ENCODE measurements around the gene CCDC154. TPM values are rescaled to one million over a fixed set of nuclear protein-coding genes. Genes with fewer than 3 reads are reported as not detected.
A peak's percentile ranks its signal among the peaks of the same experiment; 100 is the strongest.

CCDC154 gene
- total and polyA plus RNA-seq, 8 donors: 0.59 to 7.8 (median 2.1) TPM

DNA sequence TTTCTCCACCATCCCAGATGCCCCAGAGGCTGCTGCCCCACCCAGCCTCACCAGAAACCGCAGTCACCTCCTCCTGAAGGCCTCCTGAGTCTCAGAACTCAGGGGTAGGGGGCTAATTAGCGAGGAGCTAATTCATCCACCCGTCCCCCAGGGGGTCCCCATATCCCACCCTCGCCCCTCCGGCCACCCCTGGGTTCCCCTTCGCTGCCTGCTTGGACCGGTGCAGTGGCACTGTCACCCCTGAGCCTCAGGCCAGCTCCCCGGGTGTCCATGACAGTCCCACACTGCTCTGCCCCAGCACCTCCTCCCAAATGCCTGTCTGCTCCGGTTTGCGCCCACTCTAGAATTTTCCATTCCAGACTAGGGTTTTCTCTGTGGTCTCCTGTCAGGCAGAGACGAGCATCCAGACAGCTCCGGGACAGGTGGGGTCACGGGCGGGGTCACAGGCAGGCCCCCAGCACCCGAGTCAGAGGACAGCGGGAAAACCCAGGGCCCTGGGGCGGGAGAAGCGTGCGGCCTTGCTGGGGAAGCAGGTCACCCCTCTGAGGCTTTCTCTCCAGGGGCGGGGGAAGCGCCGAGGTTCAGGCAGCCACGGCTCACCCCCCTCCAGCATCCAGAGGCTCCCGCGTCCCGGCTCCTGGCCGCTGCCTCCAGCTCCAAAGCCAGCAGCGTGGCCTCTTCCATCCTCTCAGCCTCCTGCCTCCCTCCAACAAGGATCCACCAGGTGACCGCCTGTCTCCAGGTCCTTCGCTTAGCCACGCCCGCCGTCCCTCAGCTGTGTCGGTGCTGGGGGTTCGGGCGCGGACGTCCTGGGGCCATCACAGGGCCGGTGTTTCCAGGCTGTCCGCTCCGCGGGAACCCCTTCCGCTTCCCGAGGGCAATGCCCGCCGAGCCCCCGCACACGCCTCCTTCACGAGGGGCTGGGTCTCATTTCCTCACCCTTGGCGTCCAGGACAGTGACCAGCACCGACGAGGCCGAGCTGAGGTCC lies 16.6 kb downstream of the CCDC154 start:
- 83 to 87% methylated on average over 49 to 53 of the region's 53 CpGs for WGBS, 2 donors
- no peak for ATAC-seq
- H3K27me3 ChIP-seq: no peaks in the 10 kb centered on the region
- no peaks in the 10 kb centered on the region for H3K9me3 ChIP-seq
- DNase-seq: peak in 2 of 6 donors; percentile 52 to 61
- no peak for TF ChIP-seq CTCF (IDR thresholded peaks at IDR 0.05)
- no peak overlapping the region for H3K4me3 ChIP-seq
- intact Hi-C loops (cut with DNase I): no loop called here
- no peak overlapping the region for H3K27ac ChIP-seq
- no peaks in the 10 kb centered on the region for H3K36me3 ChIP-seq
- FAIRE-seq: no peak
- H3K4me1 ChIP-seq: no peaks in the 10 kb centered on the region

DNA sequence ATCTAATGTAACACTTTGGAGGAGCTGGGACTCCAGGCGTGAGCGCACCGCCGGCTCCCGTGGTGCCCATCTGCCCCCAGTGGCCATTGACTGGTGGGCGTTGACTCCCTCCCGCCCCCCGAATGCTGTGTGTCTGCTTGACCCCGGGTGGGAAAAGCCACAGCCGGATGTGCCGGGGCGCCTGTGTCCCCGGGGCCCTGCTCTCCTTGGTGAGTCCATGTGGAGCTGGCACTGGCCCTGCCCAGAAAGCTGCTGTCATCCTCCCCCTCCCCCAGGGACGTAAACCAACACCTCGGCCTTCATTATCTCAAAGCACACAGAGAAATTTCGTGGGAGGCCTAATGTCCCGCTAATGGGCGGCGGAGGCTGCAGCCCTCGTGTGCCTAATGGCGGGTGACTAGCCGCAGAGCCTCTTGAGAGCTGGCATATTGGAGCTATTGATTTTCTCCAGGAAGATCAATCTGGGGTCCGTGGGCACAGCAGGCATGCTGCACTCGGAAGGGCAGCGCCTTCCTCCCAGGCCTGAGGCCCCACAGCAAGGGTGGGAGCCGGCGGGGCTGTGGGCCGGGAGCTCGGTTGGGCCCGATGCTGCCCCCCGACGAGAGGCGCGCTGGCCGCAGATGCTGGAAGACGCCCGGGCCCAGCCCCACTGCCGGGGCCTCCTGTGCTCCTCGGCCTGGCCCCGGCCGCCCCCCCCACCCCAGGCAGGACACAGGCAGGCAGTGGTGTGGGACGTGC lies 17.5 kb downstream of the CCDC154 start:
- DNase-seq: peak in 1 of 6 donors; percentile 62

GRCh38 chr16:1425616-1426370 lies 18.6 kb downstream of the CCDC154 start:
- Histone ChIP-seq H3K9me3 (no peaks in the 10 kb centered on the region), H3K4me3 (no peak overlapping the region), H3K27ac (no peak overlapping the region), H3K27me3 (no peaks in the 10 kb centered on the region), H3K4me1 (no peaks in the 10 kb centered on the region), H3K36me3 (no peaks in the 10 kb centered on the region)
- no peak for TF ChIP-seq CTCF (IDR thresholded peaks at IDR 0.05)
- ATAC-seq: no peak
- FAIRE-seq: no peak
- peak in 2 of 6 donors; percentile 24 to 61 for DNase-seq
- intact Hi-C loops (cut with DNase I): no loop called here
- 81 to 84% methylated on average over 16 of the region's 16 CpGs for WGBS, 2 donors

More for the DNA sequence above, 17.5 kb downstream of the CCDC154 start:
- TF ChIP-seq CTCF (IDR thresholded peaks at IDR 0.05): no peak
- no peaks in the 10 kb centered on the region for H3K9me3 ChIP-seq
- no peaks in the 10 kb centered on the region for H3K27me3 ChIP-seq
- no peak for FAIRE-seq
- intact Hi-C loops (cut with DNase I): no loop called here
- no peak overlapping the region for H3K27ac ChIP-seq
- no peaks in the 10 kb centered on the region for H3K4me1 ChIP-seq
- 60 to 63% methylated on average over 42 of the region's 42 CpGs for WGBS, 2 donors
- H3K4me3 ChIP-seq: no peak overlapping the region
- ATAC-seq: no peak
- H3K36me3 ChIP-seq: no peaks in the 10 kb centered on the region

DNA sequence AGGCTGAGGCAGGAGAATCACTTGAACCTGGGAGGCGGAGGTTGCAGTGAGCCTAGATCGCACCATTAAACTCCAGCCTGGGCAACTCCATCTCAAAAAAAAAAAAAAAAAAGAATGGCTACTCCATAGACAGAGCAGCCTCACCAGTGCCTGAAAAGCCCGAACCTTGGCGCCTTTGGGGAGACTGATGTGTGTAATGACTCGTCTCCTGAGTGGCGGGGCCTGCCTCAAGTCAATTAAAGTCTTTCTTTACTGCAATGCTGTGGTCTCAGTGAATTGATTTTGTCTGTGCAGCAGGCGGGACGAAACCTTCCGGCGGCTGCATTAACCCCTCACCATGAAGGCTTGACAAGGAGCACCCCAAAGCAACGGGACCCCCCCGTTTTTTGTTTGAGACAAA lies 20.3 kb downstream of the CCDC154 start:
- 91% methylated on average over 12 of the region's 12 CpGs for WGBS, 2 donors
- ATAC-seq: no peak
- H3K4me1 ChIP-seq: peaks cover 0 to 10% (median 10%) of the 10 kb centered on the region in 3 donors
- intact Hi-C loops (cut with DNase I): no loop called here
- no peak overlapping the region for H3K27ac ChIP-seq
- H3K4me3 ChIP-seq: no peak overlapping the region
- TF ChIP-seq CTCF (IDR thresholded peaks at IDR 0.05): no peak
- no peak for FAIRE-seq
- no peaks in the 10 kb centered on the region for H3K9me3 ChIP-seq
- peak in 1 of 6 donors; percentile 37 for DNase-seq
- no peaks in the 10 kb centered on the region for H3K27me3 ChIP-seq
- no peaks in the 10 kb centered on the region for H3K36me3 ChIP-seq
